GM18870 (cell line): ENCODE results near the gene HRCT1.
"Not testable (repeated sequence)": the region's sequence is repeated elsewhere in the genome, so short reads cannot be mapped to it uniquely, and the experiment has no call there.

ENCODE experiments used
- ATAC-seq: cut with Tn5 transposase; IDR thresholded peaks from one replicate; pipeline ENCODE4 v1.9.1; 2021; ENCODE audit warnings: moderate library complexity; ENCODE audit not compliant: unreplicated experiment

HRCT1 gene

GRCh38 chr9:35896570-35896969, 9.4 kb upstream of the HRCT1 start:
- ATAC-seq = no peak

- not testable (repeated sequence) for ATAC-seq
Observed at GRCh38 chr9:35897376-35898099, 8.5 kb upstream of the HRCT1 start.

- no peak for ATAC-seq
Observed at GRCh38 chr9:35898337-35898736, 7.7 kb upstream of the HRCT1 start.

- ATAC-seq = no peak
Observed at GRCh38 chr9:35899021-35899420, 7.0 kb upstream of the HRCT1 start.

GRCh38 chr9:35903049-35903448, 3.0 kb upstream of the HRCT1 start:
- ATAC-seq = no peak

- ATAC-seq = no peak
Observed at GRCh38 chr9:35904338-35904737, 1.7 kb upstream of the HRCT1 start.

GRCh38 chr9:35905051-35905781, 786 bp upstream of the HRCT1 start:
- no peak for ATAC-seq

GRCh38 chr9:35906923-35907699, 1.1 kb downstream of the HRCT1 start:
- ATAC-seq = no peak

- no peak for ATAC-seq
Observed at GRCh38 chr9:35907711-35908503, 1.9 kb downstream of the HRCT1 start.

- ATAC-seq = no peak
Observed at GRCh38 chr9:35908504-35909125, 2.6 kb downstream of the HRCT1 start.

- no peak for ATAC-seq
Observed at GRCh38 chr9:35909274-35909673, 3.3 kb downstream of the HRCT1 start, which contains the start of gene SPAAR. TSS of gene SPAAR (plus strand) at chr9:35909490. CDS start at chr9:35910464, 974 bp downstream.

GRCh38 chr9:35909687-35910612, 3.9 kb downstream of the HRCT1 start:
- no peak for ATAC-seq

GRCh38 chr9:35910613-35911359, 4.8 kb downstream of the HRCT1 start:
- ATAC-seq = no peak

- ATAC-seq = no peak
Observed at GRCh38 chr9:35911690-35912089, 5.7 kb downstream of the HRCT1 start.

GRCh38 chr9:35912791-35913400, 6.9 kb downstream of the HRCT1 start:
- ATAC-seq = no peak

- not testable (repeated sequence) for ATAC-seq
Observed at GRCh38 chr9:35913429-35913828, 7.4 kb downstream of the HRCT1 start.

GRCh38 chr9:35914301-35914807, 8.4 kb downstream of the HRCT1 start:
- ATAC-seq = no peak
